Anterior cingulate cortex (tissue), 58 donors: ENCODE measurements around the gene SPP1.
A peak's percentile ranks its signal among the peaks of the same experiment; 100 is the strongest.
"Not testable (repeated sequence)": the region's sequence is repeated elsewhere in the genome, so short reads cannot be mapped to it uniquely, and the experiment has no call there.

ENCODE experiments used
- DNase-seq, 58 donors: peaks; one replicate each; lab custom pipeline; 2025; lab: John Stamatoyannopoulos, UW

SPP1 gene

DNA sequence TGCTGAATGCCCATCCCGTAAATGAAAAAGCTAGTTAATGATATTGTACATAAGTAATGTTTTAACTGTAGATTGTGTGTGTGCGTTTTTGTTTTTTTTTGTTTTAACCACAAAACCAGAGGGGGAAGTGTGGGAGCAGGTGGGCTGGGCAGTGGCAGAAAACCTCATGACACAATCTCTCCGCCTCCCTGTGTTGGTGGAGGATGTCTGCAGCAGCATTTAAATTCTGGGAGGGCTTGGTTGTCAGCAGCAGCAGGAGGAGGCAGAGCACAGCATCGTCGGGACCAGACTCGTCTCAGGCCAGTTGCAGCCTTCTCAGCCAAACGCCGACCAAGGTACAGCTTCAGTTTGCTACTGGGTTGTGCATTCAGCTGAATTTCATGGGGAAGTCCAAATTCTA is at the start of gene SPP1:
Gene SPP1 (plus strand): TSS at position 249 of the 400 bp plus-strand sequence. CDS start 1,182 bp downstream, outside the sequence.
- peak in 51 of 58 donors; percentile 6 to 81 (median 56) for DNase-seq

DNA sequence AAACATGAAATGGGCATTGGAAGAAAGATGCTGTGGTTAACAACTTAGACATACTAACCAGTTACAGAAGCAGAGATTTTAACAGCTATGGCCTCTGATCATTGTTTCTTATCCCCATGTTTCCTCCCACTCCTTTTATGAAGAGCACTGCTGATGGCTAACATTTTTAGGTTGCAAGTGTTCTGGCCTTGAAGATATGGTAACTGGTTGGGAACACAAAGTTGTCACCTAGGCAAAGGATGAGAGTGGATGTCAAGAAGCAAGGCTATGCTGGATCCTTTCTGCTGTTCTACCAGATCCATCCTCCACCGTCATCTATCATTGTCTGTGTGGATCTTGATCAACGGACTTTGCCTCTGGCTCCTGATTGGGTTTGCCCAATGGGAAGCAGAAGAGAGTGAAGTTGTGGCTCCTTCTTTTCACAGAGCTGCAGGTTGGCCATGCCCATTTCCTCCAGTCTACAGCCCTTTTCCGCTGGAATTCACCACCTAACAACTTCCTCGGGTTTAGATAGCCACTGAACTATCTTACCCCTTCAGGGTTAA is 48.9 kb upstream of the SPP1 start:
- no peak for DNase-seq

DNA sequence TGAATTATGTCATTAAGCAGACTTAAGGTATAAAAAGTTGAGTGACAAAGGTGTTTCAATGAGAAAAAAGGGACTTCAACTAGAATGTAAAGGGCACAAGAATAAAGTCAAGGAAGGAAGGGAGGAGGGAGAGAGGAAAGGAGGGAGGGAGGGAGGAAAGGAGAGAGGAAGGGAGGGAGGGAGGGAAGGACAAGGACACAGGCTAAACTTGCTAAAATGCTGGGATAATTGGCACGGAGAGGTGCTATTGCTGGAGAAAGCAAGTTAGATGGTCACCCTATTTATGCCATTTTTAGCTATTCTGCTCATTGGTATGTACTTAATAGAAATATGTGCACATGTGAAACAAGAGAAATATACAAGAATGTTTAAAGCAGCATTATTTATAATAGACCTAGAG is 44.9 kb upstream of the SPP1 start:
- no peak for DNase-seq

DNA sequence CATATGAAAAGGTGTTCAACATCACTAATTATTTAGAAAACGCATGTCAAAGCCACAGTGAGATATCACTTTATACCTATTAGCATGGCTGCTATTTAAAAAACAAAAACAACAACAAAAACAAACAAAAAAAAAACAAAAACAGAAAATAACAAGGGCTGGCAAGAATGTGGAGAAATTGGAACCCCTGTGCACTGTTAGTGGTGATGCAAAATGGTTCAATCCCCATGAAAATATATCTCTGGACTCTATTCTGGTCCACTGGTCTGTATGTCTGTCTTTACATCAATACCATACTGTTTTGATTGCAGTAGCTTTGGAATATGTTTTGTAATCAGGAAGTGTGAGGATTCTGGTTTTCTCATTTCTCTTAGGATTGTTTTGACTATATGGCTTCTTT is 43.6 kb upstream of the SPP1 start:
- no peak for DNase-seq

DNA sequence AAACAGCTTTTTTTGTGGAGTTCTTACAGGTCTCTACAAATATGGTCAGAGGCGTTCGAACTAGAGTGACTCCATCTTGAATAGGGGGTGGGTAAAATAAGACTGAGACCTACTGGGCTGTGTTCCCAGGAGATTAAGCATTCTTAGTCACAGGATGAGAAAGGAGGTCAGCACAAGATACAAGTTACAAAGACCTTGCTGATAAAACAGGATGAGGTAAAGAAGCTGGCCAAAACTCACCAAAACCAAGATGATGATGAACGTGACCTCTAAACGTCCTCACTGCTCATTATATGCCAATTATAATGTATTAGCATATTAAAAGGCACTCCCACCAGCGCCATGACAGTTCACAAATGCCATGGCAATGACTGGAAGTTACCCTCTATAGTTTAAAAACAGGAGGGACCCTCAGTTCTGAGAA is 42.8 kb upstream of the SPP1 start:
- no peak for DNase-seq

DNA sequence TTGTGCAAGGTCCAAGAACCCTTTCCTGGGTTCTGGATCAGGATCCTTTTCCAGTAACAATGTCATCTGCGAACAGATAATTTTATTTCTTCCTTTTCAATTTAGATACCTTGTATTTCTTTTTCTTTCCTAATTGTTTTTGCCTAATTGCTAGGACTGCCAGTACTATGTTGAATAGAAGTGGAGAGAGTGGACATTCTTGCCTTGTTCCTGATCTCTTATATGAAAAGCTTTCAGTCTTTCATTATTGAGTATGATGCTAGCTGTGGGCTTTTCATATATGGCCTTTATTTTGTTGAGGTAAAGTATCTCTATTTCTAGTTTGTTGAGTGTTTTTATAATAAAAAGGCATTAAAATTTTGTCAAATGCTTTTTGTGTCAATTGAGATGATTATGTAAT is 42.2 kb upstream of the SPP1 start:
- no peak for DNase-seq

DNA sequence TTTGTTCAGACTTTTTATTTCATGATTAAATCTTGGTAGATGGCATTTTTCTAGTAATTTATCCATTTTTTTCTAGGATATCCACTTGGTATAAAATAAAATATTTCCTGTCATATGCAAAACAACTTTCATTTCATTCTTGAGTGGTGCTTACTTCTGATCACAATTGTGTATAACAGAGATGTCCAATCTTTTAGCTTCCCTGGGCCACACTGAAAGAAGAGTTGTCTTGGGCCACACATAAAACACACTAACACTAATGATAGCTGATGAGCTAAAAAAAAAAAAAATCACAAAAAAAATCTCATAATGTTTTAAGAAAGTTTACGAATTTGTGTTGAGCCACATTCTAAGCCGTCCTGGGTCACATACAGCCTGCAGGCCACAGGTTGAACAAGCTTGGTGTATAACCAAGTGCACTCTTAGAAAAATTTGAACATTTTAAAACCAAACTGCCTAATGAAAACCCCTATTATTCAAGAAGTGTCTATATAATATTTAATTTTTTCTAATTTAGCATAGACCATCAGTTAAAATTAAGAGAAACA is 41.3 kb upstream of the SPP1 start:
- DNase-seq = no peak

DNA sequence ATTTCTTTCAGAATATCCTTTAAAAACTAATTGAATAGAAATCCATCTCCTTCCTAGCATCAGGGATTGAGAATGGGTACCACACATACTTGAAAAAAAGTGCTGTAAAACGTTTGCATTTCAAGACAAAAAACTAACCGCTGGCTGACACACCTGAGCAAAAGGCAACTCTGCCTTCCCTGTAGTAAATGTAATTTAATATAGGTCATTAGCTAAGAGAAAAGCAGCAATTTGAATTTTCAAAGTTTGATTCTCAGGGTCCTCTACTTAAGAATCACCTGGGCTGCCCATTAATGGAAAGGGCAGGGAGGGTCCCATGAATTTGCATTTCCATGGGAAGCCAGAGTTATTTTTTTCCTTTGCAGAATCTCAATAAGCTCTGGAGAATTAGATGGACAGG is 40.5 kb upstream of the SPP1 start:
- DNase-seq = no peak

DNA sequence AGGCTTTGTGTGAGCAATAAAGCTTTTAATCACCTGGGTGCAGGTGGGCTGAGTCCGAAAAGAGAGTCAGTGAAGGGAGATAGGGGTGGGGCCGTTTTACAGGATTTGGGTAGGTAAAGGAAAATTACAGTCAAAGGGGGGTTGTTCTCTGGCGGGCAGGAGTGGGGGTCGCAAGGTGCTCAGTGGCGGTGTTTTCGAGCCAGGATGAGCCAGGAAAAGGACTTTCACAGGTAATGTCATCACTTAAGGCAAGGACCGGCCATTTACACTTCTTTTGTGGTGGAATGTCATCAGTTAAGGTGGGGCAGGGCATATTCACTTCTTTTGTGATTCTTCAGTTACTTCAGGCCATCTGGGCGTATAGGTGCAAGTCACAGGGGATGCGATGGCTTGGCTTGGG is 39.6 kb upstream of the SPP1 start:
- not testable (repeated sequence) for DNase-seq

DNA sequence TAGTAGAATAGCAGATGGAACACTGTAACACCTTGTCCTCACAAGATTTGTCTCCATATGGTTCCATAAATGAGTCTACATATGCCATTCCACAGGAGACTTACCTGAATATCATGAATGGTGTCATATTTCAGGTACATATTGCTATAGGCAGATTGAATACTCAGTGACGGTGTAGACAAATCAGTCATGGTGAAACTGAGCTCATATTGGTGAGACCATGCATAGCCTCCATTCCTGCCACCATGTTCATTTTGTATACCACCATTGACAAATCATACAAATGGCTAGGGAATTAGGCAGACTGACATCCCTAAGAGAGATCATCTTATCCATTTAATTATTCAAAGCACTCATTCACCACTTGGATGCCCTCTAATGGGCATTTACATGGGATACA is 38.0 kb upstream of the SPP1 start:
- no peak for DNase-seq

DNA sequence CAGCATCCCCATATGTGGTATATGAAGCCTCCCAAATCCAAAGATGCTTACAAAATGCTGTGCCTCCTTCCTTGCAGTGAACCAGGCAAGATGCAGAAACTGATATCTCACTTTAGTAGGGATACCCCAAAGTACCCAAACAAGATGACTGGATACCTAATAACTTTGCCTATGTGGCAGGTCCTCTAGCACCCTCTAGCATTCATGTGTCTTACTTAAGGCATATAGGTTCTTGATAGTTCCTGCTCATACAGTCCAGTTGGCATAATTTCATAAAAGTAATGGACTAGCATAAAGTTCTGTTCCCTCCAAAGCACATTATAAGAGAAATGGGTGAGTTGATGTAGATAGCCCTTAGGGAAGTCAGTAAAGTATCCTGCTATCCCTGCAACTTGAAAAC is 36.8 kb upstream of the SPP1 start:
- no peak for DNase-seq

DNA sequence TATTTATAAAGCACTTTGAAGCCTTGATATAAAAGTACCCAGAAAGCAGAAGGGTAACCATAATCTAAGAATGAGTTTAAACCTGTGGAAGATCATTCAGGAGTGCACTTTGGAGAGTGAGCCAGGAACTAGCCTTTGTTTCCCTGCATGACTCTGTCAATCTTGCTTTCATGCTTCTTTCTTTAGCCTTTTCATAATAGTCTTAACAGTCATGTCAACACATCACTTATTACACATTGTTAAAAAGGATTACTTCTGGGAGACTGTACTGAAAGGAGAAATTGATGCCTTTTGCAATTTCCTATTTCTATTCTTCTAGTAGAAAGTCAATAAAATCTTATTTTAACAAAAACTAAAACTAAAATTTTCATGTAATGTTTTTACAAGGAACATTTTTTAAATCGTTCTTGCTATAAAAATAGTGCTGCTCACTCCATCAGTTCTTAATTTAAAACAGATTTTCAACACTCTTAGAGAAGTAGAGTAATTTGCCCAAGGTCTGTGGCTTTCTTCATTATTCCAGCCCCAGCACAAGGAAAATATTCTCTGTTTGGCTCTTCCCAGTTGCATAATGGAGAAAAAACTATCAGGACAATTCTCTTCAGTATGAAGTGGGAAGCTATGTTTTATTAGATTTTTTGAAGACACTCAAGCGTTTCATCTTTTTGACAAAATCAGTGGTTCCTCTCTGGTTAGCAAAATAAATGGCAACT is 35.4 kb upstream of the SPP1 start:
- DNase-seq = no peak

DNA sequence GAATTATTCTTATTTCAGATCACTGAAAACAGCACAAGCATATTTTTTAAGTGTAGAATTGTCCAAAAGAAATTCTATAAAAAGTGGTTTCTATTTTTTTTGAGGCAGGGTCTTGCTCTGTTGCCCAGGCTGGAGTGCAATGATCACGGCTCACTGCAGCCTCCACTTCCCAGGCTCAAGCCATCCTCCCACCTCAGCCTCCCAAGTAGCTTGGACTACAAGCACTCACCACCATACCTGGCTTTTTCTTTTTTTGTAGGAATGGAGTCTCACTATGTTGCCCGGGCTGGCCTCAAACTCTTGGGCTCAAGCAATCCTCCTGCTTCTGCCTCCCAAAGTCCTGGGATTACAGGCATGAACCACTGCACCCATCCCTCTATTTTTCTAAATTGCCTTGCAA is 34.7 kb upstream of the SPP1 start:
- DNase-seq = not testable (repeated sequence)

DNA sequence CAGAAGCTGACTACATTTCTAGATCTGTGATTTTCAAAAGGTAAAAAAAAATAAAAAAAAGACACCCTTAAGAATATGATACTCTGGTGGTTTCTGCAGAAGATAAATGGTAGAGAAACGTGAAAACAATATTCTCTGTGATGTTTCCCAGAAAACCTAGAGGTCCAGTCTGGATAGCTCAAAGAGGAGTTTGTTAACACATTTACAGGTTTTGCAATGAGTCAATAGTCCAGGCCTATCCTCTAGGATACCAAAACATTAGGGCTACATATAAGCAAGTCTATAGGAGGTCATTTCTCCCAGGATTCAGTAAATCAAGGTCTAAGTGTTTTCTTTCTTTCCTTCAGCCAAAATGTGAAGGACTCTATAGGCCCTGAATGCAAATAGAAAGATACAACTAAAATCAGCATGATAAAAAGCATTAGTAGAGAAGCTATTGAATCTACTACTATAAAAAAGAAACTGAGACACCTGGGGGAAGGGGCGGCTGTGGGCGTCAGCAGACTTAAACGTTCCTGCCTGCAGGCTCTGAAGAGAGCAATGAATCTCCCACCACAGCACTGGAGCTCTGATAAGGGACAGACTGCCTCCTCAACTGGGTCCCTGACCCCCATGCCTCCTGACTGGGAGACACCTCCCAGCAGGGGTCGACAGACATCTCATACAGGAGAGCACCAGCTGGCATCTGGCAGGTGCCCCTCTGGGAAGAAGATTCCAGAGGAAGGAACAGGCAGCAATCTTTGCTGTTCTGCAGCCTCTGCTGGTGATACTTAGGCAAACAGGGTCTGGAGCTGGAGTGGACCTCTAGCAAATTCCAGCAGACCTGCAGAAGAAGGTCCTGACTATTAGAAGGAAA is 33.7 kb upstream of the SPP1 start:
- no peak for DNase-seq

DNA sequence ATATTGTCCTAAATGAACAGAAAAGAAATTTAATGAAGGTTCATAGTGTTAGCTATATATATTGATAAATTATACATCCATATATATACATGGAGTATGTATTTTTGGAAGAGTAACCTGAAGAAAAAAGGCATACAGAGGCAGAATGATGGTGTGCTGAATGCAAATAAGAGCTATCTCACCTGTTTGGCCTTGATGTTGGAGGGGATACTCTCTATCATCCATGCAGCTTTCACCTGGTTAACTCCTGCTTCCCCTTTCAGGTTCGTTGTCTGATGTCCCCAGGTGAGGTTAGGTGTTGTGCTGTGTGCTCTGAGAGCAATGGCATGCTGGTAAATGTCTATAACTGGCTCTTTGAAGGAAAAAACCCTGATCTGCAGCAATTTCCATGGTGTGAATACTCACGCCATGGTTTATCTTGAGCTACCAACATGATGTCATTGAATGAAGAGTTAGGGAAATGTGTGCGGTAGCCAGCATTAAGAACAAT is 31.8 kb upstream of the SPP1 start:
- DNase-seq = no peak

DNA sequence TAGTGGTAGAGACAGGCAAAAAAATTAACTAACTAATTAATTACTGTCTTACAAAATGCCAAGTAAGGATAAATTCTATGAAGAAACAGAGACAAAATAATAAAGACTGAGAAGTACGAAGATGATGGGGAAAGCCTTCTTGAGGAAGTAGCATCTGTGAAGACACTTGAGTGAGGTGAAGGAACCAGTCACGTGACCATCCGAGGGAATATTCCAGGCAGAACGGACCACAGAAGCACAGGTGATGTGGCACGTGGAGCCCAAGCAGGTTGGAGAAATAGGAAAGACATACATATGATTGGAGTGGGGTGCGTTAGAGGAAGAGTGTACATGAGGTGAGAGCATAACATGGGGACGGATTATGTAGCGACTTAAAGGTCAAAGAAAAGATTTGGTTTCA is 30.5 kb upstream of the SPP1 start:
- no peak for DNase-seq

DNA sequence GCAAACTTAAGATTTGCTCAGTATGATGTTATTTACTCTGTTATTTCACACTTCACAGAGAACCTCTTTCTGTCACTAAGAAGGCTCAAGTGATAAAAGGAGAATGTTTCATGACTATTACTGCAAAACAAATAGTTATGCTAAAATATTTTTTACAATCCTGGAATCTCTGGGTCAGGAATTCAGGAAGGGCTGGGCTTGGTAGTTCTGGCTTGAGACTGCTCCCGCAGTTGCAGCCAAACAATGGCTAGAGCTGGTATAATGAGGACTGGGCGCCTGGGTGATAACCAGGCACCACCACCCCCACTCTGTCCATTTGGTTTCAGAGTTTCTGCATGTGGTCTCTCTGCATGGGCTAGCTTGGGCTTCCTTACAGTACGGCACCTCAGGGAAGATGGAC is 28.7 kb upstream of the SPP1 start:
- no peak for DNase-seq

DNA sequence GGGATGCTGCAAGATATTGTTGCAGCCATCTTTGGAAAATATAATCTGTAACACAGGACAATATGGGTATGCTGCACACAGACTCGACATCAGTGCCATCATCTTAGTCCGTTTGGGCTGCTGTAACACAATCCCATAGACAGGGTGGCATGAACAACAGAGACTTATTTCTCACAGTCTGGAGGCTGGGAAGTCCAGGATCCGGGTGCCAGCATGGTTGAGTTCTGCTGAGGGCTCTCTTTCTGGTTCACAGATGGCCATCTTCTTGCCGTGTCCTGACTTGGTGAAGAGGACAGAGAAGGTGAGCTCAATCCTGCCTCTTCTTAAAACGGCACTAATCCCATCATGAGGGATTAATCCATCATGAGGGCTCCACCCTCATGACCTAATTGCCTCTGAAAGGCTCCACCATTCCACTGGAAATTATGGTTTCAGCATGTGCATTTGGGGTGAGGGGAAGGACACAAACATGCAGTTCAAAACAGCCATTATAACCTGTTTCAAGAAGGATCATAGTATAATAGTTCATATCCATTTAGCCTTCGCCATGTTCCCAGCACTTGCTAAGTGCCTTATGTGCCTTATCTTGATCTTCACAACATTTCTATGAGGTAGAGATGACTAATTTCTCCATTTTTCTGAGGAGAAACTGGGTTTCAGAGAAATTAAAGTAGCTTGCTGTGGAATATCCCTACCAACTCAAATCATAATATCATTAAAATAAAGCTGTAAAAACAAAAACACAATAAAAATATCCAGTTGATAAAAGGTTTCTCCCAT is 27.9 kb upstream of the SPP1 start:
- DNase-seq = no peak

DNA sequence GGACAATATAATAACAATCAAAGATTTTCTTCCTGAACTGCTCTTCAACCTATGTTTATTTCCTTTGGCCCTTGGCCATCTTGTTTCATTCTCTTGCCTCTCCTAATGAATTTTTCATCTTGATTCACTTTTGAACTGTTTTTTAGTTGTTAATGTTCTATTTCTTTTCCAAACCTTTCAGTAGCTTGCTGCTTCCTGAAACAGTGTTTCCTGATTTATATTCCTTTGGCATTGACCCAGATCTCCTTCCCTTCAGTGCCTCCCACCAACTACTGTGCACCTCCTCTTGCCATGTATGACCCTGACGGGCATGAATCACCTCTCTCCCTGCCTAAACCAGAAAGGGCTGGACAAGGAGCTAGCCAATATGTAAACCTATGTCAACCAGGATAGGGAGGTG is 25.6 kb upstream of the SPP1 start:
- DNase-seq = no peak

DNA sequence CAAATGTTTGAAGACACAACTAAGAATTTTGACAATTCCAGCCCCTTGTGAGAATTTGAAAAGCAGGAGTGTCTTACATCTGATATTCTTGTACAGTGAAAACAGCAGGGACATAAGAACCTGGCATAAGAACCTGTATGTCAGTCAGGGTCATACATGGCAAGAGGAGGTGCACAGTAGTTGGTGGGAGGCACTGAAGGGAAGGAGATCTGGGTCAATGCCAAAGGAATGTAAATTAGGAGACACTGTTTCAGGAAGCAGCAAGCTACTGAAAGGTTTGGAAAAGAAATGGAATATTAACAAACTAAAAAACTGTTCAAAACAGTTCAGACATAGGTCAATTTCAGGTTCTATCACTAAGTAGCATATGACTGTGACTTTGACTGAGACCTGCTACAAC is 25.0 kb upstream of the SPP1 start:
- DNase-seq = no peak
